NB4 (cell line): ENCODE measurements around the gene TXNRD2.

Experiments used
- DNase-seq: peaks from one replicate; pipeline ENCODE4 v3.0.0; 2010; ENCODE audit warnings: low read depth
- H3K4me3 ChIP-seq: one replicate; pipeline ENCODE4 v1.5.1; 2011; ENCODE audit warnings: mild to moderate bottlenecking, low read depth, low read length, moderate library complexity
- CTCF ChIP-seq: IDR thresholded peaks from one replicate; pipeline ENCODE4 v1.5.1; 2012; ENCODE audit warnings: low read depth, low read length
- MAX ChIP-seq: IDR thresholded peaks from 2 replicates; pipeline ENCODE4 v1.6.1; 2011; ENCODE audit warnings: low read depth, low read length
- MYC ChIP-seq: IDR thresholded peaks from 2 replicates; pipeline ENCODE4 v1.6.1; 2011; ENCODE audit warnings: low read depth, low read length
- POLR2A ChIP-seq: IDR thresholded peaks from 2 replicates; pipeline ENCODE4 v1.6.1; 2011; ENCODE audit warnings: mild to moderate bottlenecking; ENCODE audit not compliant: insufficient read length; ENCODE audit errors: extremely low read depth

The TXNRD2 gene

GRCh38 chr22:19897726-19898125, 43.9 kb downstream of the TXNRD2 start:
- no peak overlapping the region for H3K4me3 ChIP-seq
- DNase-seq, result no peak
- TF ChIP-seq POLR2A (no peak), MYC (no peak), MAX (no peak), CTCF (no peak)

GRCh38 chr22:19896665-19897355, 44.8 kb downstream of the TXNRD2 start:
- TF ChIP-seq CTCF (no peak), MAX (no peak), MYC (no peak), POLR2A (no peak)
- no peak for DNase-seq
- H3K4me3 ChIP-seq, result no peak overlapping the region

GRCh38 chr22:19895160-19895849, 46.3 kb downstream of the TXNRD2 start:
- TF ChIP-seq MAX, result 0 out of 2 replicates have a peak, but pooled peaks have one; percentile 6
- no peak for TF ChIP-seq CTCF
- no peak for DNase-seq
- H3K4me3 ChIP-seq, result no peak overlapping the region

GRCh38 chr22:19893363-19893762, 48.3 kb downstream of the TXNRD2 start:
- no peak for DNase-seq
- no peak overlapping the region for H3K4me3 ChIP-seq
- TF ChIP-seq POLR2A (no peak), CTCF (no peak), MAX (no peak), MYC (no peak)

GRCh38 chr22:19892925-19893324, 48.7 kb downstream of the TXNRD2 start:
- DNase-seq, result no peak
- TF ChIP-seq POLR2A, result no peak
- TF ChIP-seq MAX, result no peak
- no peak for TF ChIP-seq MYC
- no peak for TF ChIP-seq CTCF
- H3K4me3 ChIP-seq, result no peak overlapping the region
